K562 (cell line): ENCODE results near the gene MAP4K4. TPM values are rescaled to one million over a fixed set of nuclear protein-coding genes. Genes with fewer than 3 reads are reported as not detected.
A peak's percentile ranks its signal among the peaks of the same experiment; 100 is the strongest.

Experiments
- ATAC-seq: fragments of 200-7000 bp; cut with Tn5 transposase; 3 replicates; pipeline ENCODE4 v1.9.1; 2020; ENCODE audit warnings: moderate library complexity
- BruUV-seq: library from RNA; stranded (reverse); fragments of 400-500 nt; replicated peaks from 2 replicates; lab custom pipeline; 2021; lab: Mats Ljungman, UMichigan
- CTCF ChIA-PET: fragments of 300-600 bp; formaldehyde crosslinking; extraction: SDS; loops from one replicate; lab custom pipeline; 2021; ENCODE audit warnings: low intra/inter-chr PET ratio; lab: Yijun Ruan, JAX
- POLR2A ChIA-PET: fragments of 300-600, 350-650 bp; sonication (Branson Sonifier 250); formaldehyde crosslinking; extraction: SDS; loops from one replicate; lab custom pipeline; 2021; ENCODE audit warnings: antibody characterized with exemption, inconsistent platforms; lab: Yijun Ruan, JAX
- DNase-seq, 4 experiments: peaks; one replicate each; pipeline versions ENCODE4 v3.0.0 to v3.0.0-alpha.2; 2011 to 2018; ENCODE audit warnings: low spot score in 3 of 4, mixed read lengths in 3 of 4; ENCODE audit errors: extremely low read depth in 1 of 4
- FAIRE-seq: peaks from 2 replicates; lab custom pipeline; 2011; peaks lifted over from hg19 to GRCh38; lab: Jason Lieb, UNC
- H2AFZ ChIP-seq: 2 replicates; pipeline ENCODE4 v1.6.0; 2011; ENCODE audit warnings: low read depth, low read length, control low read depth, inconsistent platforms
- H3K27ac ChIP-seq: fragments of 200-600 bp; 3 replicates; pipeline ENCODE4 v1.8.0; 2011; ENCODE audit warnings: low read depth, mild to moderate bottlenecking, control low read depth, inconsistent platforms, low read length, moderate library complexity, mixed read lengths; ENCODE audit errors: extremely low read depth
- H3K27me3 ChIP-seq, 2 experiments: fragments of 300-600 bp in 1 of 2; 2 replicates in 1 of 2; 3 replicates in 1 of 2; pipeline versions ENCODE4 v1.6.0 to v1.8.0; 2011; ENCODE audit warnings: inconsistent platforms in 2 of 2, low read length in 2 of 2, mild to moderate bottlenecking in 1 of 2, mixed read lengths in 1 of 2, moderate library complexity in 1 of 2; ENCODE audit not compliant: control insufficient read depth in 2 of 2, insufficient read depth in 2 of 2
- H3K36me3 ChIP-seq: fragments of 300-600 bp; 3 replicates; pipeline ENCODE4 v1.8.0; 2011; ENCODE audit warnings: mild to moderate bottlenecking, low read length, inconsistent platforms; ENCODE audit not compliant: control insufficient read depth, insufficient read depth
- H3K4me1 ChIP-seq, 2 experiments: fragments of 200-600 bp in 1 of 2; replicated peaks in 1 of 2; 2 replicates in 1 of 2; 3 replicates in 1 of 2; pipeline versions ENCODE4 v1.5.1 to v1.8.0; 2011; ENCODE audit warnings: inconsistent platforms in 2 of 2, low read length in 2 of 2, mild to moderate bottlenecking in 1 of 2, mixed read lengths in 1 of 2, moderate library complexity in 1 of 2; ENCODE audit not compliant: control insufficient read depth in 2 of 2, insufficient read depth in 2 of 2
- H3K4me2 ChIP-seq: 2 replicates; pipeline ENCODE4 v1.6.1; 2011; ENCODE audit warnings: low read length, control low read depth, inconsistent platforms, mixed read lengths; ENCODE audit not compliant: insufficient read depth
- H3K4me3 ChIP-seq: fragments of 200-600 bp; sonication (generic), shearing (Covaris generic); 2 replicates; pipeline ENCODE4 v1.5.1; 2016; ENCODE audit warnings: control low read depth, inconsistent platforms
- H3K79me2 ChIP-seq: fragments of 200-600 bp; 3 replicates; pipeline ENCODE4 v1.8.0; 2011; ENCODE audit warnings: low read length, inconsistent platforms; ENCODE audit not compliant: control insufficient read depth, insufficient read depth
- H3K9ac ChIP-seq, 2 experiments: 2 replicates each; pipeline versions ENCODE4 v1.6.0 to v1.6.1; 2011; ENCODE audit warnings: low read depth in 2 of 2, low read length in 2 of 2, control low read depth in 1 of 2, inconsistent platforms in 1 of 2, mild to moderate bottlenecking in 1 of 2, mixed read lengths in 1 of 2; ENCODE audit not compliant: insufficient read depth in 1 of 2
- H3K9me1 ChIP-seq: one replicate; pipeline ENCODE4 v1.6.0; 2011; ENCODE audit warnings: inconsistent platforms, mild to moderate bottlenecking, low read length, moderate library complexity; ENCODE audit not compliant: control insufficient read depth, insufficient read depth
- H3K9me3 ChIP-seq: replicated peaks from 2 replicates; pipeline ENCODE4 v1.5.1; 2011; ENCODE audit warnings: low read depth, low read length, inconsistent platforms; ENCODE audit not compliant: control insufficient read depth, insufficient read depth
- H4K20me1 ChIP-seq: replicated peaks from 2 replicates; pipeline ENCODE4 v1.6.1; 2011; ENCODE audit warnings: low read length, inconsistent platforms, mixed read lengths; ENCODE audit not compliant: control insufficient read depth, insufficient read depth
- CREM ChIP-seq: IDR thresholded peaks from 2 replicates; pipeline ENCODE4 v1.6.1; 2014; ENCODE audit warnings: antibody characterized with exemption, low read depth
- HDAC1 ChIP-seq, 2 experiments: fragments of 450-650 bp; IDR thresholded peaks; 2 replicates each; pipeline ENCODE4 v1.6.1; 2016 to 2017; ENCODE audit warnings: inconsistent platforms in 1 of 2, mild to moderate bottlenecking in 1 of 2, moderate library complexity in 1 of 2
- NRF1 ChIP-seq, 2 experiments: fragments of 450-650 bp; IDR thresholded peaks in 1 of 2; conservative IDR thresholded peaks in 1 of 2; 2 replicates each; pipeline ENCODE4 v1.6.1; 2014; ENCODE audit warnings: mild to moderate bottlenecking in 2 of 2
- PCBP1 ChIP-seq: fragments of 200-400 bp; formaldehyde crosslinking; IDR thresholded peaks from 2 replicates; pipeline ENCODE4 v1.6.1; 2018; ENCODE audit warnings: mild to moderate bottlenecking, low read depth, low read length; ENCODE audit not compliant: poor library complexity, severe bottlenecking
- VEZF1 ChIP-seq: fragments of 200-800 bp; sonication (Bioruptor generic); IDR thresholded peaks from 2 replicates; pipeline ENCODE4 v1.6.1; 2017; ENCODE audit warnings: missing genetic modification characterization, missing compliant biosample characterization
- ZFX ChIP-seq: sonication (generic); formaldehyde crosslinking; IDR thresholded peaks from 2 replicates; pipeline ENCODE4 v1.8.0; 2022; ENCODE audit warnings: mild to moderate bottlenecking, missing genetic modification reagents, moderate library complexity
- WGBS: fragments of 100-300 bp; shearing (Covaris generic); methylation state at CpG from one replicate; pipeline ENCODE4 v1.1.6; 2016; ENCODE audit warnings: low coverage, mixed read lengths; ENCODE audit not compliant: insufficient coverage; ENCODE audit errors: missing lambda C conversion rate; 5-methylcytosine and 5-hydroxymethylcytosine counted together
- in situ Hi-C: fragments of 300-500 bp; cut with MboI; formaldehyde crosslinking; loops from 4 replicates; pipeline ENCODE4 v1.15.0; 2018; ENCODE audit warnings: inconsistent platforms, mixed read lengths
- intact Hi-C: fragments of 100-400 bp; cut with micrococcal nuclease; formaldehyde crosslinking; loops from 2 replicates; pipeline ENCODE4 v1.14.2; 2022
- polyA plus RNA-seq, 8 experiments: library from polyadenylated mRNA; depleted of rRNA in 4 of 8; stranded (reverse) in 5 of 8; unstranded in 3 of 8; fragments of >200 nt; fragmentation: Nextera tagmentation in 2 of 8; fragmentation: Illumina TruSeq in 1 of 8; extraction: Ambion mirVana in 2 of 8; extraction: Trizol in 1 of 8; gene quantifications; 2 replicates each; pipeline versions ENCODE4 v1.2.1 to v1.2.3, GENCODE V29; 2011 to 2014; ENCODE audit warnings: inconsistent platforms in 1 of 8, missing spikeins in 1 of 8
- total RNA-seq, 7 experiments: library from RNA; depleted of rRNA in 6 of 7; stranded (reverse); fragments of >200 nt in 6 of 7; fragmentation: Illumina TruSeq in 2 of 7; extraction: Trizol in 2 of 7; gene quantifications; 2 replicates each; pipeline versions ENCODE4 v1.2.1 to v1.2.3, GENCODE V29; 2011 to 2021; ENCODE audit warnings: low replicate concordance in 1 of 7

Gene MAP4K4
- total and polyA plus RNA-seq, 9 of the 15 experiments (the other 6 are each of a cell fraction or from before 2014, with no cell fraction given), result 7.6 to 76.4 (median 50.6) TPM

GRCh38 chr2:101698844-101699754 is 1.6 kb downstream of the MAP4K4 start:
- peaks cover 58% of the 10 kb centered on the region for H3K79me2 ChIP-seq
- no peaks in the 10 kb centered on the region for H3K9me3 ChIP-seq
- TSS peak; percentile 63 for BruUV-seq
- H3K9ac ChIP-seq, result peak overlapping the region; percentile 58 to 73; a peak in 3 of 4 replicates
- H3K4me3 ChIP-seq, result peak overlapping the region; percentile 65
- intact Hi-C loops, result loop anchor here (5.0 kb wide), 1 partner anchor 133 kb away; no protein-coding TSS in a partner anchor
- peaks cover 12% of the 10 kb centered on the region for H4K20me1 ChIP-seq
- ChIA-PET POLR2A (interaction anchor here (0.6 to 2.4 kb wide), 7 partner anchors 7 to 212 kb away, joined by 3 to 18 read pairs (median 5); no protein-coding TSS in a partner anchor), CTCF (no interaction called here)
- TF ChIP-seq VEZF1 (CRISPR knock-in tag) (0 out of 2 replicates have a peak, but pooled peaks have one; percentile 15), ZFX (CRISPR knock-in tag) (peak; percentile 8; the same call in 1 of the 2 replicates), HDAC1 (IDR thresholded peaks at IDR 0.05) (0 out of 4 replicates have a peak, but pooled peaks of 1 of the 2 experiments have one; percentile 10), NRF1 (conservative IDR thresholded peaks at IDR 0.05 in 1 of 2, IDR thresholded peaks at IDR 0.05 in 1 of 2) (0 out of 4 replicates have a peak, but pooled peaks of 1 of the 2 experiments have one; percentile 9), PCBP1 (no peak), CREM (0 out of 2 replicates have a peak, but pooled peaks have one; percentile 25)
- in situ Hi-C loops, result no loop called here
- peak overlapping the region; percentile 85; the same call in 2 of the 3 replicates for H3K27ac ChIP-seq
- ATAC-seq (peak; percentile 23), DNase-seq (no peak), FAIRE-seq (peak; percentile 75)
- no peaks in the 10 kb centered on the region for H3K9me1 ChIP-seq
- H3K4me2 ChIP-seq, result peak overlapping the region; percentile 78
- H3K36me3 ChIP-seq, result peaks cover 20% of the 10 kb centered on the region; the same call in 2 of the 3 replicates
- peaks cover 9 to 13% of the 10 kb centered on the region in 2 experiments; a peak in 4 of 5 replicates for H3K4me1 ChIP-seq
- H2AFZ ChIP-seq, result no peak overlapping the region
- H3K27me3 ChIP-seq, result no peaks in the 10 kb centered on the region
- 7% methylated on average over 16 of the region's 16 CpGs for WGBS
